ENCODE measurements around the gene HSPA4.
A peak's percentile ranks its signal among the peaks of the same experiment; 100 is the strongest.
"Not testable (repeated sequence)": the region's sequence is repeated elsewhere in the genome, so short reads cannot be mapped to it uniquely, and the experiment has no call there.

The HSPA4 gene

GRCh38 chr5:133062276-133062675, 10.5 kb downstream of the HSPA4 start:
- Mint-ChIP-seq H3K4me1 (ENCODE audit: low read depth) (peaks cover 20% of the 10 kb centered on the region), H3K9me3 (no peaks in the 10 kb centered on the region), H3K36me3 (ENCODE audit: low read depth) (peaks cover 4% of the 10 kb centered on the region), H3K27ac (no peak overlapping the region), H3K27me3 (ENCODE audit: low read depth) (no peaks in the 10 kb centered on the region), H3K4me3 (no peak overlapping the region)
- no peak for DNase-seq (ENCODE audit: low spot score)

- Mint-ChIP-seq H3K4me1 (ENCODE audit: low read depth) (peaks cover 15% of the 10 kb centered on the region), H3K36me3 (ENCODE audit: low read depth) (peaks cover 15% of the 10 kb centered on the region), H3K9me3 (no peaks in the 10 kb centered on the region), H3K4me3 (no peak overlapping the region), H3K27ac (no peak overlapping the region), H3K27me3 (ENCODE audit: low read depth) (no peaks in the 10 kb centered on the region)
- DNase-seq (ENCODE audit: low spot score), result no peak
Measured at GRCh38 chr5:133063965-133064364, 12.2 kb downstream of the HSPA4 start.

- H3K27ac Mint-ChIP-seq, result no peak overlapping the region
- H3K4me1 Mint-ChIP-seq (ENCODE audit: low read depth), result peaks cover 11% of the 10 kb centered on the region
- peaks cover 24% of the 10 kb centered on the region for H3K36me3 Mint-ChIP-seq (ENCODE audit: low read depth)
Measured at GRCh38 chr5:133065471-133065870, 13.7 kb downstream of the HSPA4 start.

GRCh38 chr5:133066045-133066444, 14.2 kb downstream of the HSPA4 start:
- Mint-ChIP-seq H3K27ac (no peak overlapping the region), H3K9me3 (no peaks in the 10 kb centered on the region), H3K4me3 (no peak overlapping the region), H3K4me1 (ENCODE audit: low read depth) (peaks cover 11% of the 10 kb centered on the region), H3K36me3 (ENCODE audit: low read depth) (peaks cover 27% of the 10 kb centered on the region), H3K27me3 (ENCODE audit: low read depth) (no peaks in the 10 kb centered on the region)
- DNase-seq (ENCODE audit: low spot score), result no peak

More at GRCh38 chr5:133065471-133065870, 13.7 kb downstream of the HSPA4 start:
- DNase-seq (ENCODE audit: low spot score), result no peak
- H3K4me3 Mint-ChIP-seq, result no peak overlapping the region
- no peaks in the 10 kb centered on the region for H3K27me3 Mint-ChIP-seq (ENCODE audit: low read depth)
- no peaks in the 10 kb centered on the region for H3K9me3 Mint-ChIP-seq

GRCh38 chr5:133072021-133072420, 20.2 kb downstream of the HSPA4 start:
- no peak for DNase-seq (ENCODE audit: low spot score)
- no peaks in the 10 kb centered on the region for H3K27me3 Mint-ChIP-seq (ENCODE audit: low read depth)
- H3K4me3 Mint-ChIP-seq, result no peak overlapping the region
- peaks cover 13% of the 10 kb centered on the region for H3K4me1 Mint-ChIP-seq (ENCODE audit: low read depth)
- H3K27ac Mint-ChIP-seq, result peak overlapping the region; percentile 22
- H3K9me3 Mint-ChIP-seq, result no peaks in the 10 kb centered on the region
- H3K36me3 Mint-ChIP-seq (ENCODE audit: low read depth), result peaks cover 62% of the 10 kb centered on the region

- Mint-ChIP-seq H3K27me3 (ENCODE audit: low read depth) (no peaks in the 10 kb centered on the region), H3K9me3 (no peaks in the 10 kb centered on the region), H3K4me3 (no peak overlapping the region), H3K4me1 (ENCODE audit: low read depth) (peaks cover 21% of the 10 kb centered on the region), H3K36me3 (ENCODE audit: low read depth) (peaks cover 63% of the 10 kb centered on the region), H3K27ac (no peak overlapping the region)
- no peak for DNase-seq (ENCODE audit: low spot score)
Measured at GRCh38 chr5:133075572-133076536, 24.0 kb downstream of the HSPA4 start.

GRCh38 chr5:133079048-133079447, 27.2 kb downstream of the HSPA4 start:
- no peaks in the 10 kb centered on the region for H3K9me3 Mint-ChIP-seq
- H3K27ac Mint-ChIP-seq, result peak overlapping the region; percentile 39
- no peak for DNase-seq (ENCODE audit: low spot score)
- H3K4me3 Mint-ChIP-seq, result no peak overlapping the region
- H3K4me1 Mint-ChIP-seq (ENCODE audit: low read depth), result peaks cover 16% of the 10 kb centered on the region
- H3K27me3 Mint-ChIP-seq (ENCODE audit: low read depth), result no peaks in the 10 kb centered on the region
- peaks cover 61% of the 10 kb centered on the region for H3K36me3 Mint-ChIP-seq (ENCODE audit: low read depth)

GRCh38 chr5:133081036-133081435, 29.2 kb downstream of the HSPA4 start:
- peak overlapping the region; percentile 15 for H3K27ac Mint-ChIP-seq
- no peak overlapping the region for H3K4me3 Mint-ChIP-seq
- no peaks in the 10 kb centered on the region for H3K9me3 Mint-ChIP-seq
- peaks cover 14% of the 10 kb centered on the region for H3K4me1 Mint-ChIP-seq (ENCODE audit: low read depth)
- DNase-seq (ENCODE audit: low spot score), result no peak
- peaks cover 57% of the 10 kb centered on the region for H3K36me3 Mint-ChIP-seq (ENCODE audit: low read depth)
- H3K27me3 Mint-ChIP-seq (ENCODE audit: low read depth), result no peaks in the 10 kb centered on the region

- no peak for DNase-seq (ENCODE audit: low spot score)
- H3K27ac Mint-ChIP-seq, result peak overlapping the region; percentile 15
- no peak overlapping the region for H3K4me3 Mint-ChIP-seq
- H3K36me3 Mint-ChIP-seq (ENCODE audit: low read depth), result peaks cover 57% of the 10 kb centered on the region
- H3K9me3 Mint-ChIP-seq, result no peaks in the 10 kb centered on the region
- H3K27me3 Mint-ChIP-seq (ENCODE audit: low read depth), result no peaks in the 10 kb centered on the region
- peaks cover 14% of the 10 kb centered on the region for H3K4me1 Mint-ChIP-seq (ENCODE audit: low read depth)
Measured at GRCh38 chr5:133081703-133082102, 29.9 kb downstream of the HSPA4 start.

- no peak for DNase-seq (ENCODE audit: low spot score)
- peaks cover 14% of the 10 kb centered on the region for H3K4me1 Mint-ChIP-seq (ENCODE audit: low read depth)
- peaks cover 56% of the 10 kb centered on the region for H3K36me3 Mint-ChIP-seq (ENCODE audit: low read depth)
- no peak overlapping the region for H3K27ac Mint-ChIP-seq
- no peaks in the 10 kb centered on the region for H3K27me3 Mint-ChIP-seq (ENCODE audit: low read depth)
- no peak overlapping the region for H3K4me3 Mint-ChIP-seq
- H3K9me3 Mint-ChIP-seq, result no peaks in the 10 kb centered on the region
Measured at GRCh38 chr5:133082128-133082527, 30.3 kb downstream of the HSPA4 start.

- peaks cover 59% of the 10 kb centered on the region for H3K36me3 Mint-ChIP-seq (ENCODE audit: low read depth)
- peaks cover 14% of the 10 kb centered on the region for H3K4me1 Mint-ChIP-seq (ENCODE audit: low read depth)
- DNase-seq (ENCODE audit: low spot score), result no peak
- H3K9me3 Mint-ChIP-seq, result no peaks in the 10 kb centered on the region
- no peaks in the 10 kb centered on the region for H3K27me3 Mint-ChIP-seq (ENCODE audit: low read depth)
- H3K27ac Mint-ChIP-seq, result no peak overlapping the region
- H3K4me3 Mint-ChIP-seq, result no peak overlapping the region
Measured at GRCh38 chr5:133083901-133084300, 32.1 kb downstream of the HSPA4 start.

- not testable (repeated sequence) for H3K27ac Mint-ChIP-seq, H3K9me3 Mint-ChIP-seq
- peaks cover 54% of the 10 kb centered on the region for H3K36me3 Mint-ChIP-seq (ENCODE audit: low read depth)
Measured at GRCh38 chr5:133085171-133085570, 33.4 kb downstream of the HSPA4 start.

GRCh38 chr5:133086366-133086875, 34.6 kb downstream of the HSPA4 start:
- Mint-ChIP-seq H3K9me3 (no peaks in the 10 kb centered on the region), H3K4me1 (ENCODE audit: low read depth) (peaks cover 2% of the 10 kb centered on the region), H3K27ac (no peak overlapping the region), H3K36me3 (ENCODE audit: low read depth) (peaks cover 56% of the 10 kb centered on the region), H3K27me3 (ENCODE audit: low read depth) (no peaks in the 10 kb centered on the region), H3K4me3 (no peak overlapping the region)
- no peak for DNase-seq (ENCODE audit: low spot score)

More at GRCh38 chr5:133085171-133085570, 33.4 kb downstream of the HSPA4 start:
- H3K4me3 Mint-ChIP-seq; H3K4me1 Mint-ChIP-seq (ENCODE audit: low read depth); DNase-seq (ENCODE audit: low spot score); H3K27me3 Mint-ChIP-seq (ENCODE audit: low read depth): not testable (repeated sequence)

GRCh38 chr5:133088064-133088463, 36.3 kb downstream of the HSPA4 start:
- no peaks in the 10 kb centered on the region for H3K27me3 Mint-ChIP-seq (ENCODE audit: low read depth)
- peaks cover 58% of the 10 kb centered on the region for H3K36me3 Mint-ChIP-seq (ENCODE audit: low read depth)
- DNase-seq (ENCODE audit: low spot score), result no peak
- H3K4me1 Mint-ChIP-seq (ENCODE audit: low read depth), result no peaks in the 10 kb centered on the region
- no peaks in the 10 kb centered on the region for H3K9me3 Mint-ChIP-seq
- no peak overlapping the region for H3K4me3 Mint-ChIP-seq
- no peak overlapping the region for H3K27ac Mint-ChIP-seq
